HepG2 (cell line): ENCODE results near the gene GALNT15. TPM values are rescaled to one million over a fixed set of nuclear protein-coding genes. Genes with fewer than 3 reads are reported as not detected.

Source experiments
- ATAC-seq: fragments of 200-7000 bp; cut with Tn5 transposase; 3 replicates; pipeline ENCODE4 v1.9.1; 2020; ENCODE audit warnings: mild to moderate bottlenecking, moderate library complexity
- BruUV-seq: library from RNA; stranded (reverse); fragments of 400-500 nt; replicated peaks from 2 replicates; lab custom pipeline; 2021; lab: Mats Ljungman, UMichigan
- CTCF ChIA-PET: fragments of 300-600 bp; formaldehyde crosslinking; extraction: SDS; loops from one replicate; lab custom pipeline; 2021; ENCODE audit warnings: low total read pairs, inconsistent platforms, low intra/inter-chr PET ratio; lab: Yijun Ruan, JAX
- POLR2A ChIA-PET: fragments of 350-600 bp; sonication (Branson Sonifier 250); formaldehyde crosslinking; loops from one replicate; lab custom pipeline; 2020; ENCODE audit warnings: antibody characterized with exemption, inconsistent platforms; lab: Yijun Ruan, JAX
- DNase-seq: peaks from one replicate; pipeline ENCODE4 v3.0.0-alpha.2; 2015; ENCODE audit warnings: low spot score
- FAIRE-seq: peaks from 3 replicates; lab custom pipeline; 2011; peaks lifted over from hg19 to GRCh38; lab: Jason Lieb, UNC
- H2AFZ ChIP-seq: one replicate; pipeline ENCODE4 v1.6.1; 2011; ENCODE audit warnings: low read length, inconsistent platforms
- H3K27ac ChIP-seq: fragments of 300-600 bp; 3 replicates; pipeline ENCODE4 v1.8.0; 2011; ENCODE audit warnings: mixed run types, mild to moderate bottlenecking, mixed read lengths, low read length, inconsistent platforms; ENCODE audit not compliant: insufficient read depth; ENCODE audit errors: extremely low read length
- H3K27me3 ChIP-seq, 2 experiments: fragments of 200-600 bp in 1 of 2; 2 replicates in 1 of 2; 3 replicates in 1 of 2; pipeline versions ENCODE4 v1.6.0 to v1.8.0; 2011; ENCODE audit warnings: low read length in 2 of 2, mild to moderate bottlenecking in 2 of 2, moderate library complexity in 2 of 2, inconsistent platforms in 1 of 2; ENCODE audit not compliant: insufficient read depth in 2 of 2, control insufficient read depth in 1 of 2
- H3K36me3 ChIP-seq, 2 experiments: fragments of 200-600 bp in 1 of 2; replicated peaks in 1 of 2; 2 replicates in 1 of 2; 3 replicates in 1 of 2; pipeline versions ENCODE4 v1.5.1 to v1.8.0; 2011; ENCODE audit warnings: low read length in 2 of 2, inconsistent platforms in 1 of 2; ENCODE audit not compliant: insufficient read depth in 2 of 2, control insufficient read depth in 1 of 2
- H3K4me1 ChIP-seq: 2 replicates; pipeline ENCODE4 v1.5.1; 2012; ENCODE audit warnings: low read length, inconsistent platforms; ENCODE audit not compliant: insufficient read depth
- H3K4me2 ChIP-seq: 2 replicates; pipeline ENCODE4 v1.6.0; 2011; ENCODE audit warnings: low read depth, low read length, inconsistent platforms
- H3K4me3 ChIP-seq, 3 experiments: fragments of 200-600 bp in 1 of 3; sonication (generic), shearing (Covaris generic) in 1 of 3; replicated peaks in 1 of 3; 2 replicates each; pipeline ENCODE4 v1.5.1; 2011 to 2016; ENCODE audit warnings: low read length in 3 of 3, inconsistent platforms in 2 of 3, low read depth in 2 of 3, mild to moderate bottlenecking in 2 of 3, control low read depth in 1 of 3, mixed read lengths in 1 of 3; ENCODE audit not compliant: insufficient read depth in 1 of 3
- H3K79me2 ChIP-seq: one replicate; pipeline ENCODE4 v1.6.1; 2011; ENCODE audit warnings: low read length, inconsistent platforms; ENCODE audit not compliant: insufficient read depth
- H3K9ac ChIP-seq: 2 replicates; pipeline ENCODE4 v1.6.0; 2011; ENCODE audit warnings: mild to moderate bottlenecking, low read depth, low read length, inconsistent platforms; ENCODE audit not compliant: insufficient read depth
- H3K9me3 ChIP-seq: 2 replicates; pipeline ENCODE4 v1.5.1; 2012; ENCODE audit warnings: mild to moderate bottlenecking, low read length
- H4K20me1 ChIP-seq: 2 replicates; pipeline ENCODE4 v1.6.0; 2011; ENCODE audit warnings: inconsistent platforms, mild to moderate bottlenecking, low read length, moderate library complexity; ENCODE audit not compliant: insufficient read depth
- CBFB ChIP-seq: sonication (generic); formaldehyde crosslinking; IDR thresholded peaks from 2 replicates; pipeline ENCODE4 v1.4.0; 2020; ENCODE audit warnings: missing genetic modification reagents
- GATAD2A ChIP-seq: IDR thresholded peaks from 2 replicates; pipeline ENCODE4 v1.6.1; 2016
- GLMP ChIP-seq: sonication (generic); formaldehyde crosslinking; IDR thresholded peaks from 2 replicates; pipeline ENCODE4 v1.9.0; 2021; ENCODE audit warnings: missing genetic modification reagents, mild to moderate bottlenecking, borderline replicate concordance
- HNRNPH1 ChIP-seq: fragments of 200-400 bp; formaldehyde crosslinking; optimal IDR thresholded peaks from 2 replicates; pipeline ENCODE3; 2017; ENCODE audit warnings: mild to moderate bottlenecking, low read depth, low read length
- MTA1 ChIP-seq: sonication (generic); formaldehyde crosslinking; IDR thresholded peaks from 2 replicates; pipeline ENCODE4 v1.4.0; 2020; ENCODE audit warnings: missing genetic modification reagents, mild to moderate bottlenecking, borderline replicate concordance
- SIN3B ChIP-seq: fragments of 150-350 bp; IDR thresholded peaks from 2 replicates; pipeline ENCODE4 v1.6.1; 2014; ENCODE audit warnings: low read length
- ZBTB4 ChIP-seq: sonication (generic); formaldehyde crosslinking; IDR thresholded peaks from 2 replicates; pipeline ENCODE4 v1.4.0; 2020; ENCODE audit warnings: missing genetic modification reagents, mild to moderate bottlenecking, borderline replicate concordance
- ZEB1 ChIP-seq: IDR thresholded peaks from 2 replicates; pipeline ENCODE4 v1.6.1; 2012; ENCODE audit warnings: mild to moderate bottlenecking, low read depth, inconsistent platforms; ENCODE audit not compliant: insufficient replicate concordance
- ZNF737 ChIP-seq: sonication (generic); formaldehyde crosslinking; IDR thresholded peaks from 2 replicates; pipeline ENCODE4 v1.5.0; 2020; ENCODE audit warnings: missing genetic modification reagents, mild to moderate bottlenecking, borderline replicate concordance
- WGBS: methylation state at CpG from one replicate; pipeline ENCODE4 v1.1.6; 2017; ENCODE audit warnings: low lambda C conversion rate; 5-methylcytosine and 5-hydroxymethylcytosine counted together
- in situ Hi-C: cut with HindIII; loops from 2 replicates; pipeline ENCODE4 v1.10.0; 2017; ENCODE audit warnings: low pct_unique_long_range_greater_than_20kb; ENCODE audit not compliant: extremely low pct_ligation_motif_present
- intact Hi-C: fragments of 100-400 bp; cut with micrococcal nuclease; formaldehyde crosslinking; loops from one replicate; pipeline ENCODE4 v1.10.0; 2022; ENCODE audit not compliant: unreplicated experiment
- polyA plus RNA-seq, 8 experiments: library from polyadenylated mRNA; depleted of rRNA in 3 of 8; stranded (reverse) in 7 of 8; unstranded in 1 of 8; fragments of >200 nt; fragmentation: Illumina TruSeq in 4 of 8; extraction: Trizol in 4 of 8; gene quantifications; 2 replicates each; pipeline versions ENCODE4 v1.2.1 to v1.2.3, GENCODE V29; 2011 to 2016; ENCODE audit warnings: low read depth in 4 of 8, missing spikeins in 1 of 8, mixed read lengths in 1 of 8; ENCODE audit not compliant: insufficient read depth in 1 of 8
- total RNA-seq, 5 experiments: library from RNA; depleted of rRNA; stranded (reverse); fragments of >200 nt; fragmentation: Illumina TruSeq; extraction: Trizol; gene quantifications; 2 replicates each; pipeline ENCODE4 v1.2.3, GENCODE V29; 2016; ENCODE audit warnings: low read depth in 1 of 5
- TF ChIP-seq, protein P1 (sequence below): sonication (generic); formaldehyde crosslinking; IDR thresholded peaks from 2 replicates; pipeline ENCODE4 v1.9.0; 2021; ENCODE audit warnings: mild to moderate bottlenecking, missing genetic modification reagents
- TF ChIP-seq, protein P2 (sequence below): sonication (generic); formaldehyde crosslinking; IDR thresholded peaks from 2 replicates; pipeline ENCODE4 v1.5.0; 2020; ENCODE audit warnings: missing genetic modification reagents

Gene GALNT15
- total and polyA plus RNA-seq, 2 of the 13 experiments (the other 11 are each of a cell fraction or from before 2014, with no cell fraction given), result 0.02 to 0.04 TPM

- TF ChIP-seq, protein P1, sequence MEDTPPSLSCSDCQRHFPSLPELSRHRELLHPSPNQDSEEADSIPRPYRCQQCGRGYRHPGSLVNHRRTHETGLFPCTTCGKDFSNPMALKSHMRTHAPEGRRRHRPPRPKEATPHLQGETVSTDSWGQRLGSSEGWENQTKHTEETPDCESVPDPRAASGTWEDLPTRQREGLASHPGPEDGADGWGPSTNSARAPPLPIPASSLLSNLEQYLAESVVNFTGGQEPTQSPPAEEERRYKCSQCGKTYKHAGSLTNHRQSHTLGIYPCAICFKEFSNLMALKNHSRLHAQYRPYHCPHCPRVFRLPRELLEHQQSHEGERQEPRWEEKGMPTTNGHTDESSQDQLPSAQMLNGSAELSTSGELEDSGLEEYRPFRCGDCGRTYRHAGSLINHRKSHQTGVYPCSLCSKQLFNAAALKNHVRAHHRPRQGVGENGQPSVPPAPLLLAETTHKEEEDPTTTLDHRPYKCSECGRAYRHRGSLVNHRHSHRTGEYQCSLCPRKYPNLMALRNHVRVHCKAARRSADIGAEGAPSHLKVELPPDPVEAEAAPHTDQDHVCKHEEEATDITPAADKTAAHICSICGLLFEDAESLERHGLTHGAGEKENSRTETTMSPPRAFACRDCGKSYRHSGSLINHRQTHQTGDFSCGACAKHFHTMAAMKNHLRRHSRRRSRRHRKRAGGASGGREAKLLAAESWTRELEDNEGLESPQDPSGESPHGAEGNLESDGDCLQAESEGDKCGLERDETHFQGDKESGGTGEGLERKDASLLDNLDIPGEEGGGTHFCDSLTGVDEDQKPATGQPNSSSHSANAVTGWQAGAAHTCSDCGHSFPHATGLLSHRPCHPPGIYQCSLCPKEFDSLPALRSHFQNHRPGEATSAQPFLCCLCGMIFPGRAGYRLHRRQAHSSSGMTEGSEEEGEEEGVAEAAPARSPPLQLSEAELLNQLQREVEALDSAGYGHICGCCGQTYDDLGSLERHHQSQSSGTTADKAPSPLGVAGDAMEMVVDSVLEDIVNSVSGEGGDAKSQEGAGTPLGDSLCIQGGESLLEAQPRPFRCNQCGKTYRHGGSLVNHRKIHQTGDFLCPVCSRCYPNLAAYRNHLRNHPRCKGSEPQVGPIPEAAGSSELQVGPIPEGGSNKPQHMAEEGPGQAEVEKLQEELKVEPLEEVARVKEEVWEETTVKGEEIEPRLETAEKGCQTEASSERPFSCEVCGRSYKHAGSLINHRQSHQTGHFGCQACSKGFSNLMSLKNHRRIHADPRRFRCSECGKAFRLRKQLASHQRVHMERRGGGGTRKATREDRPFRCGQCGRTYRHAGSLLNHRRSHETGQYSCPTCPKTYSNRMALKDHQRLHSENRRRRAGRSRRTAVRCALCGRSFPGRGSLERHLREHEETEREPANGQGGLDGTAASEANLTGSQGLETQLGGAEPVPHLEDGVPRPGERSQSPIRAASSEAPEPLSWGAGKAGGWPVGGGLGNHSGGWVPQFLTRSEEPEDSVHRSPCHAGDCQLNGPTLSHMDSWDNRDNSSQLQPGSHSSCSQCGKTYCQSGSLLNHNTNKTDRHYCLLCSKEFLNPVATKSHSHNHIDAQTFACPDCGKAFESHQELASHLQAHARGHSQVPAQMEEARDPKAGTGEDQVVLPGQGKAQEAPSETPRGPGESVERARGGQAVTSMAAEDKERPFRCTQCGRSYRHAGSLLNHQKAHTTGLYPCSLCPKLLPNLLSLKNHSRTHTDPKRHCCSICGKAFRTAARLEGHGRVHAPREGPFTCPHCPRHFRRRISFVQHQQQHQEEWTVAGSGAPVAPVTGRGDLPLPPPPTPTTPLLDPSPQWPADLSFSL (CRISPR knock-in tag), result no peak
- TF ChIP-seq HNRNPH1, result no peak
Observed at GRCh38 chr3:16168211-16168610, 6.3 kb upstream of the GALNT15 start (continued).

DNA sequence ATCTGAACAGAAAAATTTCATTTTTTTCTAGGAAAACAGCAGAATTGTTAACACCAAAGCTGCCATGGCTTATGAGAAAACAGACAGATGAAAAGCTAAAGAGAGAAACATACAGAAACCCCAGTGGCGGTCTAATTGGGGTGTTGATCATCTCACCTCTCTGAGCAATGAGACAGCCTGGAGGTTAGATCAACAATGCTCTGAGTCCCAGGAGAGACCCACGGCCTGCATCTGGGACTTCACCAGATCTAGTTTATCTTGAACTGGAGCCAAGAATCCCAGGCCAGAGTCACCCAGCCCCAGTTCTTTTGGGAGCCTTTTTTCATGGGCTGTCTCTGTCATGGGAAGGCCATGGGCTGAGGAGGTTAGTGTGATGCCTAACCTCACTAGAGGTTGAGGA lies 3.5 kb upstream of the GALNT15 start:
- FAIRE-seq (no peak), DNase-seq (no peak), ATAC-seq (no peak)
- H3K27ac ChIP-seq, result no peak overlapping the region
- peaks cover 10% of the 10 kb centered on the region; the same call in 1 of the 2 replicates for H3K4me1 ChIP-seq
- no peak overlapping the region for H2AFZ ChIP-seq
- peaks cover 3 to 44% of the 10 kb centered on the region in 2 experiments; a peak in 3 of 5 replicates for H3K27me3 ChIP-seq
- no peaks in the 10 kb centered on the region for H3K36me3 ChIP-seq
- in situ Hi-C loops (loop anchor here (5.0 kb wide), 1 partner anchor 119 kb away; no protein-coding TSS in a partner anchor), intact Hi-C loops (no loop called here)
- 4% methylated on average over 2 of the region's 2 CpGs for WGBS
- H3K4me2 ChIP-seq, result no peak overlapping the region
- H4K20me1 ChIP-seq, result no peaks in the 10 kb centered on the region
- BruUV-seq, result no TSS peak
- POLR2A ChIA-PET, result no interaction called here
- CTCF ChIA-PET, result no interaction called here
- no peak overlapping the region for H3K4me3 ChIP-seq
- H3K9ac ChIP-seq, result no peak overlapping the region
- H3K79me2 ChIP-seq, result no peaks in the 10 kb centered on the region
- H3K9me3 ChIP-seq, result no peaks in the 10 kb centered on the region
- TF ChIP-seq ZEB1 (no peak), SIN3B (no peak), GLMP (CRISPR knock-in tag) (no peak), ZBTB4 (CRISPR knock-in tag) (no peak), GATAD2A (CRISPR knock-in tag) (no peak), MTA1 (CRISPR knock-in tag) (no peak), CBFB (CRISPR knock-in tag) (no peak), ZNF737 (CRISPR knock-in tag) (no peak)
- TF ChIP-seq, protein P2, sequence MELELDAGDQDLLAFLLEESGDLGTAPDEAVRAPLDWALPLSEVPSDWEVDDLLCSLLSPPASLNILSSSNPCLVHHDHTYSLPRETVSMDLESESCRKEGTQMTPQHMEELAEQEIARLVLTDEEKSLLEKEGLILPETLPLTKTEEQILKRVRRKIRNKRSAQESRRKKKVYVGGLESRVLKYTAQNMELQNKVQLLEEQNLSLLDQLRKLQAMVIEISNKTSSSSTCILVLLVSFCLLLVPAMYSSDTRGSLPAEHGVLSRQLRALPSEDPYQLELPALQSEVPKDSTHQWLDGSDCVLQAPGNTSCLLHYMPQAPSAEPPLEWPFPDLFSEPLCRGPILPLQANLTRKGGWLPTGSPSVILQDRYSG (CRISPR knock-in tag), result no peak
